Keratinocyte (primary cell): ENCODE results near the gene OTOS. TPM values are rescaled to one million over a fixed set of nuclear protein-coding genes. Genes with fewer than 3 reads are reported as not detected.

Experiments
- DNase-seq: peaks from one replicate; pipeline ENCODE4 v3.0.0-alpha.2; 2011; ENCODE audit warnings: low read depth, missing footprints, low spot score
- FAIRE-seq: peaks from 2 replicates; lab custom pipeline; 2011; peaks lifted over from hg19 to GRCh38; lab: Jason Lieb, UNC
- H2AFZ ChIP-seq: 2 replicates; pipeline ENCODE4 v1.6.0; 2012; ENCODE audit warnings: low read length, control low read depth, inconsistent platforms; ENCODE audit not compliant: control insufficient read depth
- H3K27ac ChIP-seq: 2 replicates; pipeline ENCODE4 v1.5.1; 2011; ENCODE audit warnings: low read length; ENCODE audit not compliant: control insufficient read depth, insufficient read depth
- H3K27me3 ChIP-seq: 3 replicates; pipeline ENCODE4 v1.6.0; 2011; ENCODE audit warnings: low read length; ENCODE audit not compliant: control insufficient read depth, insufficient read depth; ENCODE audit errors: extremely low read depth
- H3K36me3 ChIP-seq, 2 experiments: 2 replicates in 1 of 2; 3 replicates in 1 of 2; pipeline ENCODE4 v1.5.1; 2011; ENCODE audit warnings: low read length in 2 of 2, mild to moderate bottlenecking in 1 of 2; ENCODE audit not compliant: control insufficient read depth in 2 of 2, insufficient read depth in 2 of 2; ENCODE audit errors: extremely low read depth in 1 of 2
- H3K4me1 ChIP-seq: 3 replicates; pipeline ENCODE4 v1.5.1; 2011; ENCODE audit warnings: low read length; ENCODE audit not compliant: control insufficient read depth, insufficient read depth; ENCODE audit errors: extremely low read depth
- H3K4me2 ChIP-seq: 3 replicates; pipeline ENCODE4 v1.6.0; 2011; ENCODE audit warnings: low read depth, low read length; ENCODE audit not compliant: control insufficient read depth, insufficient read depth; ENCODE audit errors: extremely low read depth
- H3K4me3 ChIP-seq, 3 experiments: fragments of 200-600 bp in 1 of 3; sonication (generic) in 1 of 3; 2 replicates in 2 of 3; 3 replicates in 1 of 3; pipeline ENCODE4 v1.5.1; 2011 to 2016; ENCODE audit warnings: low read length in 3 of 3, mild to moderate bottlenecking in 3 of 3, control low read depth in 2 of 3, inconsistent platforms in 1 of 3, low read depth in 1 of 3, mixed read lengths in 1 of 3, mixed run types in 1 of 3, moderate library complexity in 1 of 3; ENCODE audit not compliant: control insufficient read depth in 2 of 3, insufficient read depth in 2 of 3; ENCODE audit errors: extremely low read depth in 1 of 3
- H3K79me2 ChIP-seq: 2 replicates; pipeline ENCODE4 v1.6.0; 2012; ENCODE audit warnings: low read length; ENCODE audit not compliant: control insufficient read depth, insufficient read depth
- H3K9ac ChIP-seq: 3 replicates; pipeline ENCODE4 v1.6.0; 2011; ENCODE audit warnings: low read length; ENCODE audit not compliant: control insufficient read depth, insufficient read depth; ENCODE audit errors: extremely low read depth
- H3K9me1 ChIP-seq: 3 replicates; pipeline ENCODE4 v1.6.0; 2011; ENCODE audit warnings: low read length; ENCODE audit not compliant: control insufficient read depth, insufficient read depth; ENCODE audit errors: extremely low read depth
- H3K9me3 ChIP-seq: 2 replicates; pipeline ENCODE4 v1.5.1; 2012; ENCODE audit warnings: low read depth, low read length; ENCODE audit not compliant: control insufficient read depth
- H4K20me1 ChIP-seq: 3 replicates; pipeline ENCODE4 v1.6.0; 2011; ENCODE audit warnings: low read length; ENCODE audit not compliant: control insufficient read depth, insufficient read depth; ENCODE audit errors: extremely low read depth
- CTCF ChIP-seq, 3 experiments: IDR thresholded peaks in 1 of 3; conservative IDR thresholded peaks in 1 of 3; optimal IDR thresholded peaks in 1 of 3; 2 replicates in 2 of 3; 3 replicates in 1 of 3; pipeline versions ENCODE3 to v1.5.1; 2011; ENCODE audit warnings: low read length in 3 of 3, mild to moderate bottlenecking in 3 of 3, moderate library complexity in 2 of 3, control low read depth in 1 of 3, inconsistent platforms in 1 of 3; ENCODE audit not compliant: insufficient read depth in 2 of 3; ENCODE audit errors: extremely low read depth in 1 of 3
- EZH2 ChIP-seq: IDR thresholded peaks from one replicate; pipeline ENCODE4 v1.6.1; 2012; ENCODE audit warnings: inconsistent platforms, mild to moderate bottlenecking, low read length, moderate library complexity
- dilution Hi-C: fragments of 300-500 bp; cut with MboI; formaldehyde crosslinking; loops from one replicate; pipeline ENCODE4 v1.7.0; 2020; ENCODE audit warnings: low sequenced_read_pairs; ENCODE audit not compliant: extremely low pct_ligation_motif_present
- polyA plus RNA-seq, 5 experiments: library from polyadenylated mRNA; depleted of rRNA in 3 of 5; stranded (reverse) in 3 of 5; stranded (forward) in 1 of 5; unstranded in 1 of 5; fragments of >200 nt; gene quantifications; 1 replicate in 1 of 5; 2 replicates in 3 of 5; 3 replicates in 1 of 5; pipeline versions ENCODE4 v1.2.1 to v1.2.3, GENCODE V29; 2011 to 2012; ENCODE audit warnings: missing spikeins in 2 of 5, low read depth in 1 of 5, low replicate concordance in 1 of 5

The OTOS gene
- polyA plus RNA-seq, 1 donor (not counting 4 experiments of a cell fraction or from before 2014, with no cell fraction given): not detected

GRCh38 chr2:240129731-240130392 lies 10.6 kb downstream of the OTOS start:
- DNase-seq: no peak
- Histone ChIP-seq H3K4me1 (peaks cover 6% of the 10 kb centered on the region), H3K9me1 (peaks cover 3% of the 10 kb centered on the region), H3K4me3 (no peak overlapping the region), H3K9ac (no peak overlapping the region), H2AFZ (no peak overlapping the region), H3K36me3 (peaks cover 37 to 41% of the 10 kb centered on the region in 2 experiments), H3K4me2 (no peak overlapping the region), H3K79me2 (peaks cover 17% of the 10 kb centered on the region), H3K27ac (no peak overlapping the region), H3K9me3 (no peaks in the 10 kb centered on the region), H3K27me3 (no peaks in the 10 kb centered on the region), H4K20me1 (no peaks in the 10 kb centered on the region)
- dilution Hi-C loops: no loop called here
- TF ChIP-seq CTCF (optimal IDR thresholded peaks at IDR 0.05 in 1 of 3, IDR thresholded peaks at IDR 0.05 in 1 of 3, conservative IDR thresholded peaks at IDR 0.05 in 1 of 3; ENCODE audit: extremely low read depth in 1 of 3, insufficient read depth in 2 of 3, low read length in 3 of 3): no peak
- no peak for TF ChIP-seq EZH2
- no peak for FAIRE-seq

- H3K9me1 ChIP-seq: no peaks in the 10 kb centered on the region
Measured at GRCh38 chr2:240129311-240129710, 11.1 kb downstream of the OTOS start.

More at GRCh38 chr2:240129311-240129710, 11.1 kb downstream of the OTOS start:
- Histone ChIP-seq H3K9me3 (no peaks in the 10 kb centered on the region), H3K27me3 (no peaks in the 10 kb centered on the region), H3K36me3 (peaks cover 37 to 41% of the 10 kb centered on the region in 2 experiments), H3K9ac (no peak overlapping the region), H3K4me1 (peaks cover under 1% of the 10 kb centered on the region), H3K79me2 (peaks cover 11% of the 10 kb centered on the region), H2AFZ (no peak overlapping the region), H3K27ac (no peak overlapping the region), H3K4me2 (no peak overlapping the region), H4K20me1 (no peaks in the 10 kb centered on the region), H3K4me3 (no peak overlapping the region)
- dilution Hi-C loops: no loop called here
- no peak for DNase-seq
- FAIRE-seq: no peak
- TF ChIP-seq EZH2 (no peak), CTCF (optimal IDR thresholded peaks at IDR 0.05 in 1 of 3, IDR thresholded peaks at IDR 0.05 in 1 of 3, conservative IDR thresholded peaks at IDR 0.05 in 1 of 3; ENCODE audit: extremely low read depth in 1 of 3, insufficient read depth in 2 of 3, low read length in 3 of 3) (no peak)
